B cell (primary cell): Measurements from ENCODE around the gene CDK5RAP3.

Experiments used
- CTCF ChIP-seq: fragments of 200-600 bp; IDR thresholded peaks from one replicate; pipeline ENCODE4 v1.8.0; 2022; ENCODE audit warnings: antibody characterized with exemption, mild to moderate bottlenecking
- EZH2 ChIP-seq: IDR thresholded peaks from 2 replicates; pipeline ENCODE4 v1.6.1; 2012; ENCODE audit warnings: borderline replicate concordance, low read depth, mild to moderate bottlenecking, moderate library complexity, low read length; ENCODE audit not compliant: insufficient read depth, poor library complexity, severe bottlenecking

GRCh38 chr17:48028736-48029135, 57.8 kb downstream of the CDK5RAP3 start:
- no peak for TF ChIP-seq CTCF
- TF ChIP-seq EZH2, result no peak
